Measurements from ENCODE around the gene ALK.

Gene ALK

GRCh38 chr2:29405707-29406106, 515.7 kb downstream of the ALK start:
- DNase-seq (ENCODE audit: low read depth, low spot score), result no peak

GRCh38 chr2:29405266-29405665, 516.1 kb downstream of the ALK start:
- DNase-seq (ENCODE audit: low read depth, low spot score), result no peak

GRCh38 chr2:29401994-29402393, 519.4 kb downstream of the ALK start:
- no peak for DNase-seq (ENCODE audit: low read depth, low spot score)

- DNase-seq (ENCODE audit: low read depth, low spot score), result no peak
These were observed 520.3 kb downstream of the ALK start for GRCh38 chr2:29400930-29401653.

- DNase-seq (ENCODE audit: low read depth, low spot score), result no peak
These were observed 522.8 kb downstream of the ALK start for GRCh38 chr2:29398384-29399237.

GRCh38 chr2:29397713-29398112, 523.7 kb downstream of the ALK start:
- no peak for DNase-seq (ENCODE audit: low read depth, low spot score)

GRCh38 chr2:29397039-29397438, 524.3 kb downstream of the ALK start:
- no peak for DNase-seq (ENCODE audit: low read depth, low spot score)

GRCh38 chr2:29394981-29395350, 526.4 kb downstream of the ALK start:
- no peak for DNase-seq (ENCODE audit: low read depth, low spot score)

GRCh38 chr2:29394311-29394980, 526.9 kb downstream of the ALK start:
- no peak for DNase-seq (ENCODE audit: low read depth, low spot score)

GRCh38 chr2:29393676-29394075, 527.7 kb downstream of the ALK start:
- DNase-seq (ENCODE audit: low read depth, low spot score), result no peak

GRCh38 chr2:29392774-29393173, 528.6 kb downstream of the ALK start:
- DNase-seq (ENCODE audit: low read depth, low spot score), result no peak

- no peak for DNase-seq (ENCODE audit: low read depth, low spot score)
These were observed 531.2 kb downstream of the ALK start for GRCh38 chr2:29390136-29390535.

- no peak for DNase-seq (ENCODE audit: low read depth, low spot score)
These were observed 531.7 kb downstream of the ALK start for GRCh38 chr2:29389686-29390085.

GRCh38 chr2:29388071-29388470, 533.3 kb downstream of the ALK start:
- no peak for DNase-seq (ENCODE audit: low read depth, low spot score)

- DNase-seq (ENCODE audit: low read depth, low spot score), result no peak
These were observed 538.9 kb downstream of the ALK start for GRCh38 chr2:29382486-29382885.

GRCh38 chr2:29377788-29378187, 543.6 kb downstream of the ALK start:
- no peak for DNase-seq (ENCODE audit: low read depth, low spot score)

GRCh38 chr2:29376541-29376940, 544.8 kb downstream of the ALK start:
- no peak for DNase-seq (ENCODE audit: low read depth, low spot score)

GRCh38 chr2:29375843-29376242, 545.5 kb downstream of the ALK start:
- no peak for DNase-seq (ENCODE audit: low read depth, low spot score)

- DNase-seq (ENCODE audit: low read depth, low spot score), result no peak
These were observed 546.6 kb downstream of the ALK start for GRCh38 chr2:29374823-29375222.

GRCh38 chr2:29373870-29374269, 547.5 kb downstream of the ALK start:
- DNase-seq (ENCODE audit: low read depth, low spot score), result no peak

GRCh38 chr2:29372185-29372584, 549.2 kb downstream of the ALK start:
- DNase-seq (ENCODE audit: low read depth, low spot score), result no peak

GRCh38 chr2:29370581-29371125, 550.7 kb downstream of the ALK start:
- DNase-seq (ENCODE audit: low read depth, low spot score), result no peak

Data from activated naive CD8-positive, alpha-beta T cell treated with anti-CD3 and anti-CD28 coated beads, Interleukin-2, amount 50 U/mL, for 16 hours (primary cell).